GM18868 (cell line): Measurements from ENCODE around the gene UBE2E3.
"Not testable (repeated sequence)": the region's sequence is repeated elsewhere in the genome, so short reads cannot be mapped to it uniquely, and the experiment has no call there.

Source experiments
- ATAC-seq: cut with Tn5 transposase; IDR thresholded peaks from one replicate; pipeline ENCODE4 v1.9.1; 2021; ENCODE audit warnings: mild to moderate bottlenecking, moderate library complexity; ENCODE audit not compliant: unreplicated experiment

The UBE2E3 gene

DNA sequence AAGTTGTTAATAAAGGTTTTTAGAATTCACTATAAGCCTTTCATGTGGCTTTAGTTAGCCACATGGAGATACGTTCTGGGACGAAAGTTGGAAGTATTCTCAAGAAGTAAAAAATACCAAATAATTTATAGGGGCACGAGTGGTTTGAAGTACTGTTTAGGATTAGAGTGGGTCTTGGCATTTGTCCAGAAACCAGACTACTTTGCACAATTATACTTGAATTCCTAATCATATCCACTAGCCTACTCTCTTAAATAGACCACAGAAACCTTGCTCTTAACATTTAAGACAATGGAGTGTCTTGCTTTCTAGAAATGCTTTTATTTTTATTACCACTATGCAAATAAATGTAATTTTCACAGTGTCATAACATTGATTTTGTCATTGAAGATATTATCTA lies 44.6 kb downstream of the UBE2E3 start:
- ATAC-seq, result no peak

DNA sequence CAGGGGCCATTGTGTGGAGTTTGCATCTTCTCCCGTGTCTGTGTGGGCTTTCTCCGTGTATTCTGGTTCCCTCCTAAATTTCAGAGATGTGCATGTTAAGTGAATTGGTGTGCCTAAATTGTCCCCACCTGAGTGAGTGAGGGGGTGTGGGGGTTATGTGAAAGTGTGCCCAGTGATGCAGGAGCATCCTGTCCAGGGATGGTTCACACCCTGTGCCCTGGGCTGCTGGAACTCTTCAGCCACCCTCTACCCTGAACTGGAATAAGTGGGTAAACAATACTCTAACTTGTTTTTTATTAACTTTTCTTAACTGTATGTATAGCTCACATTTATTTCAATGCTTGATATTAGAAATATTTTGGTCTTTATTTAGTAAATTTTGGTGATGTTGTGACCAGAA lies 56.0 kb downstream of the UBE2E3 start:
- ATAC-seq, result peak; percentile 30

DNA sequence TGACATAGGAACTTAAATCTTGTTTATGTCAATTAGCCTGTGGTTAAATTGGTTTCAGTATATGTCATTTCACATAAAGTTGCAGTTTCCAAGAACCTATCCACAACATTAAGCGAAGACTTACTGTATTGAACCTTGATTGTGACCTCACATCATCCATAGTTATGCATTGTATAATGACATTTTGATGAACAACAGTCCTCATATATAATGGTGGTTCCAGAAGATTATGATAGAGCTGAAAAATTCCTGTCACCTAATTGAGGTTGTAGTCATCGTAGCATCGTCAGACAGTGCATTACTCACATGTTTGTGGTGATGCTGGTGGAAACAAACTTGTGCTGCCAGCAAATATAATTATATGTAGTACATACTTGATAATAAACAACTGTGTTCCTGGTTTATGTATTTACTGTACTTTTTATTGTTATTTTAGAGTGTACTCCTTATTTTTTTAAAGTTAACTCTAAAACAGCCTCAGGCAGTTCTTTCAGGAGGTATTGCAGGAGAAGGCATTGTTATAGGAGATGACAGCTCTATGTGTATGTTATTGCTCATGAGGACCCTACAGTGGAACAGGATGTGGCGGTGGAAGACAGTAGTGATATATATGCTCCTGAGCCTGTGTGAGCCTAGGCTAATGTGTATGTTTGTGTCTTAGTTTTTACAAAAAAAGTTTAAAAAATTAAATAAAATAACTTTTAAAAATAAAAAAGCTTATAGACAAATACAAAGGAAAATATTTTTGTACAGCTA lies 56.6 kb downstream of the UBE2E3 start:
- peak; percentile 44 for ATAC-seq

DNA sequence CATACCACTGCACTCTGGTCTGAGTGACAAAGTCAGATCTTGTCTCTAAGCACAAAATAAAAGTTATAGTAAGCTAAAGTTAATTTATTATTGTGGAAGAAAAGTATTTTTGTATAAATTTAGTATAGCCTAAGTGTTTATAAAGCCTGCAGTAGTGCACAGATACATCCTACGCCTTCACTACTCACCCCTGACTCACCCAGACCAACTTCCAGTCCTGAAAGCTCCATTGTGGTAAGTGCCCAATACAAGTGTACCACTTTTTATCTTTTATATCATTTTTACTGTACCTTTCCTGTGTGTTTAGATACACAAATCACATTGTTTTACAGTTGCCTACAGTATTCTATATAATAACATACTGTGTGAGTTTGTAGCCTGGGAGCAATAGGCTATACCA lies 57.5 kb downstream of the UBE2E3 start:
- ATAC-seq, result no peak

DNA sequence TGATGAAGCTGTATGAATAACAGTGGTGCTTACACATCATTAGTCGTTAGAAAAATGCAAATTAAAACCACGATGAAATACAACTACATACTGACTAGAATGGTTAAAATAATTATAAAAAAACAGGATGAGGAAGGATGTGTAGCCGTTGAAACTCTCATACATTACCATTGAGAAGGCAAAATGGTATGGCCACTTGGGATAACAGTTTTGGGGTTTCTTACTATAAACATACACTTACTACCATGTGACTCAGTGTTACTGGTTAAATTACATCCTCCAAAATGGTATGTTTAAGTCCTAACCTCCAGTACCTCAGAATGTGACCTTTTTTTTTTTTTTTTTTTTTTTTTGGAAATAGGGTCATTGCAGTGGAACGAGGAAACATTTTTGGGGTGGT lies 58.4 kb downstream of the UBE2E3 start:
- no peak for ATAC-seq

DNA sequence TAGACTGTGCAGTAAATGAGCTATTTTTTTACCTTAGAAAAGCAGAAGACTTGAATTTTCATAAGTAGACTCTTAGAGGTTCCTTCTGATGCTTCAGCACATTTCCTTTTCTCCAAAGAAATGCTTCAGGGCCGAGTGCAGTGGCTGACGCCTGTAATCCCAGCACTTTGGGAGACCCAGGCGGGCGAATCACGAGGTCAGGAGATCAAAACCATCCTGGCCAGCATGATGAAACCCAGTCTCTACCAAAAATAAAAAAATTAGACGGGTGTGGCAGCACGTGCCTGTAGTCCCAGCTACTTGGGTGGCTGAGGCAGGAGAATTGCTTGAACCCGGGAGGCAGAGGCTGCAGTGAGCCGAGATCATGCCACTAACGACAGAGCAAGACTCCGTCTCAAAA lies 60.4 kb downstream of the UBE2E3 start:
- ATAC-seq, result not testable (repeated sequence)

DNA sequence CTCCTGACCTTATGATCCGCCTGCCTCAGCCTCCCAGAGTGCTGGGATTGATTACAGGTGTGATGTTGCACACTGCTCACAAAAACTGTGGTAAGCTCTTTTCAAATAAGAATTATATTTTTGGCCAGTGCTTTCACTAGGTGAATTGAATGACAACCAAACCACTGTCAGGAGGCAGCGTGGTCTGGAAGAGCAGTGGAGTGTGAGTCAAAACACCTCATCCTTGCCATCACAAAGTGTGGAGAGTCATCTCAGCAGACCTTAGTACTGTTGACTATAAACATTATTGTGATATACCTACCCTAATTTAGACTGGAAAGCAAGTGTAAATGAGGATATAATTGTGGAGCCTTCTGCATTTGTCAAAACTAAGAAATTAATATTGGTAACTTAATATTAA lies 61.3 kb downstream of the UBE2E3 start:
- peak; percentile 50 for ATAC-seq

DNA sequence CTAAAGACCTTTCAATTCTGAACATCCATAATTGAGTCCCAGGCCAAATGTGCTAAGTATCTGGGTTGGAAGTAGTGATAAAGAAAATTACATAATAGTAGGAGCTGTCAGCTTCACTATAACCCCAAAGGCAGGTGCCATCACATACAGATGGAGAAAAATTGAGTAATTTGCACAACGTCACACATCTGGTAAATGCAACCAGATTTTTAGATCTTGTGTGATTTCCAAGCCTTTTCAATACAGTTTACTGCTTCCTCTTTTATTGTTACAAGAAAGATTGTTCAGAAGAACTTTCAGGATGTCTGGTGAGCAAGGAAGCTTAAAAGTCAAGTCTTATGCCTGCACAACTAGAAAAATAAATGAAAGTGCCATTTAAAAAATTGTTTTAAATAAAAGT lies 62.3 kb downstream of the UBE2E3 start:
- ATAC-seq, result no peak

DNA sequence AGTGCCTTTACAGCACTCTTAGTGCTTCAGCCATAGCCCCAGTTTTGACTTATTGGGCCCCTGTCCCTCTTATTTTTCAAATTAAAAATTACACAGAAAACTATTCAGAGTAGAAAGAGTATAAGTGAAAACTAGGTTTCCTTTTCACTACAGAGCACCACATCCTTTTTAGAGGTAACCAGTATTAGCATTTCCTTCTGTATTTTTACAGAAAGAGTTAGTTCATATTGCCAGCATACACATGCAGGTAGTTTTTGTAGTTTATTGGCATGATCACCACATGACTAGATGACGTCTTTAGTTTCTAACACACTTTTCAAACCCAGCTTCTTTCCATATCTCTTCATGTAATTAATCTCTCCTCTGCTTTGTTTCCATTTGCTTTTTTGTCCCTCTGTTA lies 66.4 kb downstream of the UBE2E3 start:
- peak; percentile 44 for ATAC-seq

DNA sequence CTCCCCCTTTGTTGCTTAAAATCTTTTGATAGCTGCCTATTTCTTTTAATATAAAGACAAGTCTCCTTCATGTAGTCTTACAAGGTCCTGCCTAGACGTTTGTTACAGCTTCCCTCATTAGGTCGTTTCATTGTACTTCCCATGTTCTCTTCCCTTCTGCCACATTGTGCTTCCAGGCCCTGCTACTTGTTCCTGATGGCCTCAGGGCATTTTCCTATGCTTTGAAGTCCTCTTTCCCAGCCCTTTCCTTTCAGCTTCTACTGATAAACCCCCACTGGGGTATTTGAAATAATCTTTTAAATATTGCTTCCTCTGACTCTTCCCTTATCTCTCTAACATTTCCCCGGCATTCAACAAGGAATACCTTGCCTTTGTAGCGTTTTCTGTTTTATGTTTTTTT lies 67.4 kb downstream of the UBE2E3 start:
- ATAC-seq, result no peak

DNA sequence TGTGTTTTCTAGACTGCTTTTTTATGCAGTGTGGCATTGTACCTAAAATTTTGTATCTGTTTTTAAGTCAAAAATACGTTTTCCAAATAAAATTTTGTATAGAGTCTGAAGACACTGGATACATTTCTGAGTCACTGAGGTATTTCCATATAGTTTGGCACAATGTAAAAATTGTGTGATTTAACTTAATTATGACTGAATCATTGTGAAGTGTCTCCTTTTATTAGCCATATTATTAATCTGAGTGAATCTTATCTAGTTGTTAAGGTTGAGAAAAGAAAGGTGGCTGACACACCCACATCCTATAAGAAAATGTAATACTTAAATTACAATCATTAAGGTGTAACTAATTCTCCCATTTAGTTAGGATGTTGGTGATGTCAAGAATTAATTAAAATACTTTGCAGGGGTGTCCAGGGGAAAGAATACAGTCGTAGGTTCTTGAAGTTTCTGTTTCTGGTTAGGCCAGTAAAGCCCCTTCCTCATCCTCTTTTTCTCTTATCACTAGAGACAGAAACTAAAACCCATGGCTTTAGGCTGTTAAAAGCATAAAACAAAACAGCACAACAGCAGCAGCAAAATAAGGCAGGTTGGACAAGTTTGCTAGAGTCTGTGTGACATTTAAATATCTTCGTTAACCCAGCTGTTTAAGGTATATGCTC lies 71.6 kb downstream of the UBE2E3 start:
- ATAC-seq, result peak; percentile 37

DNA sequence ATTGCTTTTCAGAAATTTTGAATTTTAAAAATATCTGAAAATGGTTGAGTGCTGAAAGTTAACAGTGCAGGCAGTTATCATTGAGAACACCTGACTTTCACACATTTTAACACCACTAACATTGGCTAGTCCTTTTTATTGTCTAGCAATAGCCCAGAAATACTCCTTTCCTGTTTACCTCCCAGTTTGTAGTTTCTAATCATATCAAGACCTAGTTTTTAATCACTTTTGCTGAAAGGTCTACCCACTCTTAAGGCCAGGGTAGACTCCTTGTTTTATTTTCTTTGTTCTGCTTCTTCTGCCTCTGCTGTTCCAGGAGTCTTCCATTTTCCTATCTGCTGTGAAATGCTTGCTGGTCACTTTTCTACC lies 72.1 kb downstream of the UBE2E3 start:
- ATAC-seq, result peak; percentile 39

DNA sequence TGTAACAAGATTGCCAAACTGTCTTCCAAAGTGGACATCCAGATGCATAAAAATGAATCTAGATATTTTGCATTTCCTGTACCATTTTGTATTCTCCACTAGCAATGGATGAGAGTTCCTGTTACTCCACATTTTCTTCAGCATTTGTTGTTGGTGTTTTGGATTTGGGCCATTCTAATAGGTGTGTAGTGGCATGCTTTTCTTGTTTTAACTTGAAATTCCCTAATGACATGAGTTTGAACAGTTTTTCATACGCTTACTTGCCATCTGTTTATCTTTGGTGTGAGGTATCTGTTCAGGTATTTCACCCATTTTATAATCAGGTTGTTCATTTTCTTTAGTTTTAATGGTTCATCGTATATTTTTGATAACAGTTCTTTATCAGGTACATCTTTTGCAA lies 73.9 kb downstream of the UBE2E3 start:
- ATAC-seq, result no peak

DNA sequence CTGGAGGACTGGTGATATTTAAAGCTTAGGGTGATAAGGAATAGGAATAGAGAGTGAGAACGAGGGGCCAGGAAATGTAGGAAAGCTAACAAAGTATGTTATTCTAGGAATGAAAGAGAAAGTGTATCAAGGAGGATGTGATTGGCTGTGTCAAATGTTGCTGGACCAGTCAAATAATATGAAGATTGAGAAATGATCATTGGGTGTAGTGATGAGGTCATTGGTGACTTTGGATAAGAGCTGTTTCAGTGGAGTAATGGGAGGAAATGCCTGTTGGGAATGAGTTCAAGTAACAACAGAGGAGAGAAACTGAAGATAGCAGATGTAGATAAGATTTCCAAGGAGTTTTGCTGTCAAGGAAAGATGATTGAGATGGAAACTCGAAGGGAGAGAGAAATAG lies 74.4 kb downstream of the UBE2E3 start:
- no peak for ATAC-seq

DNA sequence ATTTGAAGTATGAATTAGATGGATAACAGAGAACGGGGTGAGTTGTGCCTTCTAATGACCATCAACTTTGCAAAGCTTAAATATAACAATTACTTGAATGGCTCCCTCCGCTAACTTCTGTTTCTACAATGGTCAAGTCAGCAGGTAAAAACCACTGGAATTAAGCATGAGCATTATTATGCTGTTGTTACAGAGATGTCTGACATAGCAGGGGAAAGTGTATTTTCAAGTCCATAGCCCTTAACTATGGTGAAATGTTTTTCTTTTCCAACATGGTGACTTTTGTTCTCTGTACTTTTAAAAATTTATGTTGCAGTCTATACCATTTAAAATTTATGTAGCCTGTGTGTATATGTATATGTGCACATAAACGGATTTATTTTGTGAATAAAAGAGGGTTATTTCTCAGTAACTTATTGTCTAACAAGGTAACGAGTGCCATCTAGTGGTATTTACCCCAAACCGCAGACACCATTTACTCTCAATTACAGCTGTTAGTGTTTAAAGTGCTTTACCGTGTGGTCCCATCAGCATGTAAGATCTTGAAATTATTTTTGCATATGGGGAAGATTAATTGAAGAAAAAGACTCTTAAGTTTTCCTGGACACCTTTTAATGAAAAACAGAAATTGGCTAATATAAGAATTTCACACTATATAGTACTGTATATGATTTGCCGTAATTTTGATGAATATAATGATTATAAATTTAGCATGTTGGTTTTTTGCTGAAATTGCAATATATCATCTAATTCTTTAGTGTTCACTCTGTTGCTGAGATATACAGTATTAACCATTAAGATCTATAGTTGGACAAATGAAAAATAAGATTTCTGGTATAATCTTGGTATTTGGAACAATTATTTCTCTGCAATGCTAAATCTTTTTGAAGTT lies 78.2 kb downstream of the UBE2E3 start:
- ATAC-seq, result peak; percentile 84

DNA sequence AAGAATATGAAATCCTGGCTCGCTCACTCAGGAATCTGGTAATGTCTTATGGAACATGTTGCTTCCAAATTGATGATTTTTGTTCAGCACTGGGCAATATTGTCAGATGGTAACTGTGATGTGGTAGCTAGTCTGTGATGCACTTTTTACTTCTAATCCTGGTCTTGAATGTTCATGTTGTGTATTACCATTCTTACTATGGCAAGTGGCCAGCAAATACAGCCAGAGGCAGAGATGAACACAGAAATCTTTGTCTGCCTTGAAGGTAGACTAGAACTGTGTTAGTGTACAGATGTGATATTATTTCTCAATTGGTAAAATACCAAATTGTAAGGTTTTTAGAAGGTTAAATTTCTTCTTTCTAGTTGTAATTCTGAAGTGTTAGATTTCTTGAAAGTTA lies 83.3 kb downstream of the UBE2E3 start:
- ATAC-seq, result no peak

DNA sequence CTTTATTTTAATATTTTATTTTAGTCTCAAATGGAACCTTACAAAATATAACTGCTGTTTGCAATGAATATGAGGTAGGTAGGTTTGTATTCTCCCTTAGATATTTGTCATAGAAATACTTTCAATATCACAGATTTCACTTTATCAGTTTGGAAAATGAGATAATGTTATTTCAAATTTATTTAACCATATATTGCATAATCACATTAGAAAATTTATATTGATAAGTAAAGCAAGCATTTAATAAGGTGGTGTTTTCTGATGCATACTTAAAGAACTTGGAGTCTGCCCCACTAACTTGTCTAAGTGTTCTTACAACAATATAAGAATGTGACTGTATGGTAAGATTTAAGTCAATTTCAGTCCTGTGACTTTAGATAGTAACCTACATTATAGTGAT lies 85.1 kb downstream of the UBE2E3 start:
- ATAC-seq, result no peak

DNA sequence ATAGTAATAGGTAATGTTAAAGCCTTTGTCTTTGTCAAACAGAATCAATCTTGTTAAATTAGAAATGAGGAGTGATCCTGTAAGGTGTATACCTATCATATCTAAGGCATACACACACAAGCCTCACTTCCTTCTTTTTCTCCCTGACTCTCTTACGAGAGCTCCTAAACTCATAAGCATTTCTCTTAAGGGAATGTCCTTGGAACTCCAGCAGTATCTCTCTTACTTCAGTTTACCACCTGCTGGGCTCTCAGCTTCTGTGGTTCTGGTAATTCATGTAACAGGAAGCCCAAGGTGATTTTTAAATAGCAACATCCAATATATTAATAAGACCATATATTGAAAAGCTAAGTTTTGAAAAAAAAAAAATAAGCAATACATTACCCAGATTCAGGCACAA lies 85.9 kb downstream of the UBE2E3 start:
- no peak for ATAC-seq

DNA sequence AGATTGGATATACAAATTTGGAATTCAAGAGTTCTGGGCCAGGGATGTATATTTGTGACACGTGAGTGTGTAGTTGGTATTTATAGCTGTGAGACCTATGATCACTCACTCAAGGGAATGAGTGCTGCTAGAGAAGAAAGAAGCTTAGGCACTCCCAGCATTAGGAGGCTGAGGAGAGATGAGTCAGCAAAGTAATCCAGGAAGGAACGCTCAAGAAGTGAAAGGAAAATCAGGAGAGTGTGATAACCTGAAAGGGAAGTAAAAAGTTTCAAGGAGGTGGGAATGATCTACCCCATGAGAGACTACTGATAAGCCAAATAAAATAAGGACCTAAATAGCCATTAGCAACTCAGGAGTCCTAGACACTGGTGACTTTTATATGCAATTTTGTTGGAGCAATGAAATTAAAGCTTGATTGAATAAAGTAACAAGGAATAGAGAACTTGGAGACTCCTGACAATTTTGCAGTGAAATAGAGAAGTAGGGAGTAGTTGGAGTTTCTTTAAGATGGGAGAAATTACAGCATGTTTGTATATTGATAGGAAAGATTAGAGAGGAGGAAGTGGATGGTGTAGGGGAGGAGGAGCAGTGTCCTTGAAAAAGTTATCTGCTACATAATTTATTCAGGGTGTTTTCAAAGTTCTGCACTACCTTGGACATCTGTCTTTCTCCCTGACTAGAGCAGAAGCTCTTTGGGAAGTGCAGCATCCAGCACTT lies 89.9 kb downstream of the UBE2E3 start:
- ATAC-seq, result no peak

DNA sequence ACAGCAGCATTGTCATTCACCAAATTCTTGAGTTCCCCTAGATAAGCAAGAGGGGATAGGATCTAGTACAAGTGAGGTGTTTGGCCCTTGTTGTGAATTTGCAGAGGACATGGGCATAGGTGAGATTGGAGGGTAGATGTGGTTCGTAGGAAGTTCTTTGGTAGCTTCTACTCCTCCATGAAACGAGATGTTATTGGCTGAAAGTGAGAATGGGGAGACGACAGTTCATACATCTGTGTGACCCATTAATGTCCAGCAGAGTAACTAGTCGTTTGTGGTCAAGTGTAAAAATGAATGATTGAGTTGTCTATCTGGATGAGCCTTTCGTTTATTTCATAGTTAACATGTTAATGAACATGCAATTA lies 90.4 kb downstream of the UBE2E3 start:
- no peak for ATAC-seq
